Measurements from ENCODE around the gene PWP2. TPM values are rescaled to one million over a fixed set of nuclear protein-coding genes. Genes with fewer than 3 reads are reported as not detected.

Gene PWP2
- total and polyA plus RNA-seq, 10 of the 15 experiments (the other 5 are each of a cell fraction or from before 2014, with no cell fraction given) = 0.03 to 9.4 (median 2.0) TPM

GRCh38 chr21:44078411-44078981 lies 28.7 kb upstream of the PWP2 start:
- Histone ChIP-seq H3K27ac (ENCODE audit: control insufficient read depth, insufficient read depth) (no peak overlapping the region), H3K4me3 (no peak overlapping the region), H3K4me2 (ENCODE audit: control insufficient read depth, insufficient read depth) (no peak overlapping the region), H2AFZ (ENCODE audit: control insufficient read depth, low read depth, low read length) (no peak overlapping the region), H3K27me3 (replicated peaks in 1 of 2; ENCODE audit: control insufficient read depth in 2 of 2, insufficient read depth in 2 of 2, low read length in 1 of 2) (no peaks in the 10 kb centered on the region), H3K9ac (ENCODE audit: control insufficient read depth, insufficient read depth, low read length) (no peak overlapping the region), H3K9me3 (replicated peaks; ENCODE audit: control insufficient read depth, insufficient read depth, low read length) (no peaks in the 10 kb centered on the region), H4K20me1 (ENCODE audit: control insufficient read depth, insufficient read depth) (no peaks in the 10 kb centered on the region), H3K4me1 (ENCODE audit: control insufficient read depth, insufficient read depth, low read length) (no peaks in the 10 kb centered on the region), H3K79me2 (ENCODE audit: control insufficient read depth, insufficient read depth, low read length) (no peaks in the 10 kb centered on the region), H3K36me3 (ENCODE audit: control insufficient read depth in 2 of 2, insufficient read depth in 2 of 2, low read length in 1 of 2) (peaks cover 29 to 62% of the 10 kb centered on the region in 2 experiments)
- TF ChIP-seq RUNX3 (IDR thresholded peaks at IDR 0.05; ENCODE audit: low read length) (no peak), ZNF592 (IDR thresholded peaks at IDR 0.05) (no peak), POLR2AphosphoS2 (IDR thresholded peaks at IDR 0.05; ENCODE audit: low read depth, low read length) (no peak), MAX (IDR thresholded peaks at IDR 0.05; ENCODE audit: low read depth, low read length) (no peak), MXI1 (IDR thresholded peaks at IDR 0.05; ENCODE audit: low read depth, low read length) (no peak), PBX3 (IDR thresholded peaks at IDR 0.05; ENCODE audit: insufficient replicate concordance, low read depth, low read length) (no peak), EED (IDR thresholded peaks at IDR 0.05; ENCODE audit: low read depth) (no peak), RELB (IDR thresholded peaks at IDR 0.05; ENCODE audit: low read depth) (no peak), ZNF274 (IDR thresholded peaks at IDR 0.05; ENCODE audit: insufficient read depth, insufficient read length) (no peak), ZBTB40 (IDR thresholded peaks at IDR 0.05; ENCODE audit: borderline replicate concordance) (no peak), PML (IDR thresholded peaks at IDR 0.05; ENCODE audit: low read length) (no peak), SMAD1 (IDR thresholded peaks at IDR 0.05; ENCODE audit: low read depth, partially characterized antibody) (no peak)
- ChIA-PET POLR2A (interaction anchor here (0.6 kb wide), 1 partner anchor 237 kb away, joined by 4 read pairs; no protein-coding TSS in a partner anchor), RAD21 (ENCODE audit: unreplicated experiment) (no interaction called here), SMC1A (ENCODE audit: uncharacterized antibody, unreplicated experiment) (interaction anchor here (0.7 kb wide), 1 partner anchor 9 kb away, joined by 3 read pairs; no protein-coding TSS in a partner anchor), CTCF (interaction anchor here (0.6 to 1.3 kb wide), 4 partner anchors 12 to 225 kb away, joined by 3 read pairs; no protein-coding TSS in a partner anchor)
- intact Hi-C loops (cut with micrococcal nuclease; ENCODE audit: unreplicated experiment) = no loop called here
- ATAC-seq (no peak), FAIRE-seq (no peak), DNase-seq (ENCODE audit: low read depth, low spot score) (no peak)
- BruUV-seq (replicated peaks) = no TSS peak
- in situ Hi-C loops (cut with MboI) = no loop called here
- WGBS (ENCODE audit: insufficient coverage, insufficient replicate concordance, low lambda C conversion rate, missing lambda C conversion rate) = 98% methylated on average over 5 of the region's 5 CpGs
